Measurements from ENCODE around the gene MRM1. TPM values are rescaled to one million over a fixed set of nuclear protein-coding genes. Genes with fewer than 3 reads are reported as not detected.
A peak's percentile ranks its signal among the peaks of the same experiment; 100 is the strongest.

Gene MRM1
- total and polyA plus RNA-seq, 4 donors, result 2.1 to 4.3 (median 3.1) TPM

GRCh38 chr17:36631022-36631421 lies 29.6 kb downstream of the MRM1 start:
- intact Hi-C loops (cut with DNase I), result loop anchor here in 1 of 2 donors (2.0 kb wide), 1 partner anchor 418 kb away; no protein-coding TSS in a partner anchor
- Histone ChIP-seq H3K9me3 (ENCODE audit: control insufficient read depth, low read length) (no peaks in the 10 kb centered on the region), H3K4me1 (ENCODE audit: control insufficient read depth in 1 of 2, insufficient read depth in 2 of 2, low read length in 2 of 2) (no peaks in the 10 kb centered on the region), H3K36me3 (ENCODE audit: control insufficient read depth in 1 of 2, insufficient read depth in 2 of 2, low read length in 1 of 2) (no peaks in the 10 kb centered on the region), H3K4me3 (ENCODE audit: low read length in 2 of 2) (no peak overlapping the region), H3K27ac (ENCODE audit: low read depth in 1 of 2, low read length in 2 of 2) (no peak overlapping the region), H3K27me3 (ENCODE audit: control insufficient read depth in 1 of 2, insufficient read depth in 2 of 2, low read length in 1 of 2) (no peaks in the 10 kb centered on the region)
- 68 to 74% methylated on average over 4 of the region's 4 CpGs for WGBS, 2 donors
- ATAC-seq (ENCODE audit: low FRiP score) (no peak), DNase-seq (no peak)

- H3K4me1 ChIP-seq (ENCODE audit: control insufficient read depth in 1 of 2, insufficient read depth in 2 of 2, low read length in 2 of 2), result no peaks in the 10 kb centered on the region
- H3K9me3 ChIP-seq (ENCODE audit: control insufficient read depth, low read length), result no peaks in the 10 kb centered on the region
- no peak overlapping the region for H3K4me3 ChIP-seq (ENCODE audit: low read length in 2 of 2)
- no peaks in the 10 kb centered on the region for H3K36me3 ChIP-seq (ENCODE audit: control insufficient read depth in 1 of 2, insufficient read depth in 2 of 2, low read length in 1 of 2)
- DNase-seq, result no peak
- no peaks in the 10 kb centered on the region for H3K27me3 ChIP-seq (ENCODE audit: control insufficient read depth in 1 of 2, insufficient read depth in 2 of 2, low read length in 1 of 2)
- H3K27ac ChIP-seq (ENCODE audit: low read depth in 1 of 2, low read length in 2 of 2), result no peak overlapping the region
- ATAC-seq (ENCODE audit: low FRiP score), result no peak
- intact Hi-C loops (cut with DNase I), result no loop called here
- WGBS, 2 donors, result 14 to 20% methylated on average over 17 to 18 of the region's 18 CpGs
Observed at GRCh38 chr17:36632916-36633771, 31.8 kb downstream of the MRM1 start.

GRCh38 chr17:36640346-36640745 lies 39.0 kb downstream of the MRM1 start:
- ATAC-seq (ENCODE audit: low FRiP score), result no peak
- Histone ChIP-seq H3K4me1 (ENCODE audit: control insufficient read depth in 1 of 2, insufficient read depth in 2 of 2, low read length in 2 of 2) (no peaks in the 10 kb centered on the region), H3K4me3 (ENCODE audit: low read length in 2 of 2) (no peak overlapping the region), H3K27me3 (ENCODE audit: control insufficient read depth in 1 of 2, insufficient read depth in 2 of 2, low read length in 1 of 2) (no peaks in the 10 kb centered on the region), H3K27ac (ENCODE audit: low read depth in 1 of 2, low read length in 2 of 2) (no peak overlapping the region), H3K36me3 (ENCODE audit: control insufficient read depth in 1 of 2, insufficient read depth in 2 of 2, low read length in 1 of 2) (no peaks in the 10 kb centered on the region), H3K9me3 (ENCODE audit: control insufficient read depth, low read length) (no peaks in the 10 kb centered on the region)
- no peak for DNase-seq
- 83 to 87% methylated on average over 2 of the region's 2 CpGs for WGBS, 2 donors
- intact Hi-C loops (cut with DNase I), result no loop called here

- intact Hi-C loops (cut with DNase I), result no loop called here
- 43 to 49% methylated on average over 10 of the region's 10 CpGs for WGBS, 2 donors
- Histone ChIP-seq H3K27me3 (ENCODE audit: control insufficient read depth in 1 of 2, insufficient read depth in 2 of 2, low read length in 1 of 2) (no peaks in the 10 kb centered on the region), H3K4me3 (ENCODE audit: low read length in 2 of 2) (no peak overlapping the region), H3K4me1 (ENCODE audit: control insufficient read depth in 1 of 2, insufficient read depth in 2 of 2, low read length in 2 of 2) (no peaks in the 10 kb centered on the region), H3K9me3 (ENCODE audit: control insufficient read depth, low read length) (no peaks in the 10 kb centered on the region), H3K36me3 (ENCODE audit: control insufficient read depth in 1 of 2, insufficient read depth in 2 of 2, low read length in 1 of 2) (no peaks in the 10 kb centered on the region), H3K27ac (ENCODE audit: low read depth in 1 of 2, low read length in 2 of 2) (no peak overlapping the region)
- no peak for ATAC-seq (ENCODE audit: low FRiP score)
- no peak for DNase-seq
Observed at GRCh38 chr17:36640836-36641235, 39.5 kb downstream of the MRM1 start.

GRCh38 chr17:36641331-36641876 lies 40.0 kb downstream of the MRM1 start:
- DNase-seq (no peak), ATAC-seq (ENCODE audit: low FRiP score) (no peak)
- Histone ChIP-seq H3K4me1 (ENCODE audit: control insufficient read depth in 1 of 2, insufficient read depth in 2 of 2, low read length in 2 of 2) (no peaks in the 10 kb centered on the region), H3K36me3 (ENCODE audit: control insufficient read depth in 1 of 2, insufficient read depth in 2 of 2, low read length in 1 of 2) (no peaks in the 10 kb centered on the region), H3K27ac (ENCODE audit: low read depth in 1 of 2, low read length in 2 of 2) (no peak overlapping the region), H3K27me3 (ENCODE audit: control insufficient read depth in 1 of 2, insufficient read depth in 2 of 2, low read length in 1 of 2) (no peaks in the 10 kb centered on the region), H3K9me3 (ENCODE audit: control insufficient read depth, low read length) (no peaks in the 10 kb centered on the region), H3K4me3 (ENCODE audit: low read length in 2 of 2) (peak overlapping the region in 1 of 2 donors; percentile 3)
- 2% methylated on average over 43 of the region's 43 CpGs for WGBS, 2 donors
- intact Hi-C loops (cut with DNase I), result no loop called here

- Histone ChIP-seq H3K9me3 (ENCODE audit: control insufficient read depth, low read length) (no peaks in the 10 kb centered on the region), H3K4me3 (ENCODE audit: low read length in 2 of 2) (peak overlapping the region in 1 of 2 donors; percentile 3), H3K27me3 (ENCODE audit: control insufficient read depth in 1 of 2, insufficient read depth in 2 of 2, low read length in 1 of 2) (no peaks in the 10 kb centered on the region), H3K4me1 (ENCODE audit: control insufficient read depth in 1 of 2, insufficient read depth in 2 of 2, low read length in 2 of 2) (no peaks in the 10 kb centered on the region), H3K27ac (ENCODE audit: low read depth in 1 of 2, low read length in 2 of 2) (no peak overlapping the region), H3K36me3 (ENCODE audit: control insufficient read depth in 1 of 2, insufficient read depth in 2 of 2, low read length in 1 of 2) (no peaks in the 10 kb centered on the region)
- ATAC-seq (ENCODE audit: low FRiP score) (no peak), DNase-seq (peak in 1 of 2 donors; percentile 76)
- 3% methylated on average over 50 to 64 of the region's 64 CpGs for WGBS, 2 donors
- intact Hi-C loops (cut with DNase I), result no loop called here
Observed at GRCh38 chr17:36641877-36642845, 40.8 kb downstream of the MRM1 start.

- H3K27ac ChIP-seq (ENCODE audit: low read depth in 1 of 2, low read length in 2 of 2), result no peak overlapping the region
- H3K4me3 ChIP-seq (ENCODE audit: low read length in 2 of 2), result no peak overlapping the region
- H3K36me3 ChIP-seq (ENCODE audit: control insufficient read depth in 1 of 2, insufficient read depth in 2 of 2, low read length in 1 of 2), result no peaks in the 10 kb centered on the region
- H3K9me3 ChIP-seq (ENCODE audit: control insufficient read depth, low read length), result no peaks in the 10 kb centered on the region
- no peaks in the 10 kb centered on the region for H3K4me1 ChIP-seq (ENCODE audit: control insufficient read depth in 1 of 2, insufficient read depth in 2 of 2, low read length in 2 of 2)
- DNase-seq (no peak), ATAC-seq (ENCODE audit: low FRiP score) (no peak)
- H3K27me3 ChIP-seq (ENCODE audit: control insufficient read depth in 1 of 2, insufficient read depth in 2 of 2, low read length in 1 of 2), result no peaks in the 10 kb centered on the region
- WGBS, 2 donors, result 60 to 64% methylated on average over 3 of the region's 3 CpGs
- intact Hi-C loops (cut with DNase I), result no loop called here
Observed at GRCh38 chr17:36643086-36643685, 41.8 kb downstream of the MRM1 start.

- Histone ChIP-seq H3K4me3 (ENCODE audit: low read length in 2 of 2) (no peak overlapping the region), H3K27ac (ENCODE audit: low read depth in 1 of 2, low read length in 2 of 2) (no peak overlapping the region), H3K9me3 (ENCODE audit: control insufficient read depth, low read length) (no peaks in the 10 kb centered on the region), H3K27me3 (ENCODE audit: control insufficient read depth in 1 of 2, insufficient read depth in 2 of 2, low read length in 1 of 2) (no peaks in the 10 kb centered on the region), H3K36me3 (ENCODE audit: control insufficient read depth in 1 of 2, insufficient read depth in 2 of 2, low read length in 1 of 2) (no peaks in the 10 kb centered on the region), H3K4me1 (ENCODE audit: control insufficient read depth in 1 of 2, insufficient read depth in 2 of 2, low read length in 2 of 2) (no peaks in the 10 kb centered on the region)
- ATAC-seq (ENCODE audit: low FRiP score) (no peak), DNase-seq (no peak)
- 28 to 30% methylated on average over 3 of the region's 3 CpGs for WGBS, 2 donors
- intact Hi-C loops (cut with DNase I), result no loop called here
Observed at GRCh38 chr17:36645422-36645821, 44.0 kb downstream of the MRM1 start.
